CD4-positive, CD25-positive, alpha-beta regulatory T cell (primary cell): ENCODE results near the gene ZNF518A. TPM values are rescaled to one million over a fixed set of nuclear protein-coding genes. Genes with fewer than 3 reads are reported as not detected.

Experiments used
- ATAC-seq, 2 donors: fragments of 150-1000 bp; cut with Tn5 transposase; one replicate each; pipeline ENCODE4 v1.10.0; 2021; ENCODE audit warnings: low read depth in 2 of 2, moderate number of reproducible peaks in 2 of 2, moderate library complexity in 1 of 2
- DNase-seq, 3 donors: peaks; one replicate each; pipeline versions ENCODE4 v3.0.0 to v3.0.0-alpha.2; 2012 to 2022; ENCODE audit warnings: mixed read lengths in 1 of 3
- H3K27ac ChIP-seq: one replicate; pipeline ENCODE4 v1.7.0; 2013; ENCODE audit warnings: mild to moderate bottlenecking, low read length; ENCODE audit not compliant: insufficient read depth, poor library complexity, severe bottlenecking
- H3K27me3 ChIP-seq: one replicate; pipeline ENCODE4 v1.7.0; 2013; ENCODE audit warnings: low read length; ENCODE audit not compliant: control insufficient read depth, insufficient read depth
- H3K36me3 ChIP-seq: one replicate; pipeline ENCODE4 v1.7.0; 2013; ENCODE audit warnings: mild to moderate bottlenecking, low read length, moderate library complexity; ENCODE audit not compliant: control insufficient read depth, insufficient read depth
- H3K4me1 ChIP-seq: 2 replicates; pipeline ENCODE4 v1.7.0; 2013; ENCODE audit warnings: mild to moderate bottlenecking, low read length; ENCODE audit not compliant: insufficient read depth, control insufficient read depth, poor library complexity, severe bottlenecking
- H3K4me3 ChIP-seq: one replicate; pipeline ENCODE4 v1.7.0; 2013; ENCODE audit warnings: low read depth, mild to moderate bottlenecking, low read length, moderate library complexity
- H3K9me3 ChIP-seq, 2 experiments: 1 replicate in 1 of 2; 2 replicates in 1 of 2; pipeline ENCODE4 v1.7.0; 2013; ENCODE audit warnings: low read length in 2 of 2, mild to moderate bottlenecking in 1 of 2, moderate library complexity in 1 of 2; ENCODE audit not compliant: control insufficient read depth in 2 of 2
- H3K27ac Mint-ChIP-seq, 3 donors: one replicate each; pipeline ENCODE4 v1.8.0; 2020 to 2022; ENCODE audit warnings: mild to moderate bottlenecking in 3 of 3, mixed read lengths in 3 of 3, moderate library complexity in 2 of 3
- H3K27me3 Mint-ChIP-seq: one replicate; pipeline ENCODE4 v1.8.0; 2022; ENCODE audit warnings: mild to moderate bottlenecking, mixed read lengths
- H3K36me3 Mint-ChIP-seq: one replicate; pipeline ENCODE4 v1.8.0; 2020; ENCODE audit warnings: mixed read lengths
- H3K4me1 Mint-ChIP-seq, 4 donors: one replicate each; pipeline ENCODE4 v1.8.0; 2020 to 2022; ENCODE audit warnings: mixed read lengths in 4 of 4, mild to moderate bottlenecking in 1 of 4
- H3K4me3 Mint-ChIP-seq, 4 donors: one replicate each; pipeline ENCODE4 v1.8.0; 2020 to 2022; ENCODE audit warnings: mild to moderate bottlenecking in 4 of 4, mixed read lengths in 4 of 4, moderate library complexity in 3 of 4
- H3K9me3 Mint-ChIP-seq, 7 donors: one replicate each; pipeline ENCODE4 v1.8.0; 2020 to 2022; ENCODE audit warnings: mixed read lengths in 7 of 7, mild to moderate bottlenecking in 3 of 7, moderate library complexity in 2 of 7
- polyA plus RNA-seq, 4 donors: library from polyadenylated mRNA; unstranded; fragments of 300-500 nt; fragmentation: Illumina TruSeq; gene quantifications; one replicate each; pipeline ENCODE4 v1.2.3, GENCODE V29; 2021
- total RNA-seq: library from RNA; stranded (reverse); gene quantifications from one replicate; pipeline ENCODE4 v1.2.3, GENCODE V29; 2022

The ZNF518A gene, protein sequence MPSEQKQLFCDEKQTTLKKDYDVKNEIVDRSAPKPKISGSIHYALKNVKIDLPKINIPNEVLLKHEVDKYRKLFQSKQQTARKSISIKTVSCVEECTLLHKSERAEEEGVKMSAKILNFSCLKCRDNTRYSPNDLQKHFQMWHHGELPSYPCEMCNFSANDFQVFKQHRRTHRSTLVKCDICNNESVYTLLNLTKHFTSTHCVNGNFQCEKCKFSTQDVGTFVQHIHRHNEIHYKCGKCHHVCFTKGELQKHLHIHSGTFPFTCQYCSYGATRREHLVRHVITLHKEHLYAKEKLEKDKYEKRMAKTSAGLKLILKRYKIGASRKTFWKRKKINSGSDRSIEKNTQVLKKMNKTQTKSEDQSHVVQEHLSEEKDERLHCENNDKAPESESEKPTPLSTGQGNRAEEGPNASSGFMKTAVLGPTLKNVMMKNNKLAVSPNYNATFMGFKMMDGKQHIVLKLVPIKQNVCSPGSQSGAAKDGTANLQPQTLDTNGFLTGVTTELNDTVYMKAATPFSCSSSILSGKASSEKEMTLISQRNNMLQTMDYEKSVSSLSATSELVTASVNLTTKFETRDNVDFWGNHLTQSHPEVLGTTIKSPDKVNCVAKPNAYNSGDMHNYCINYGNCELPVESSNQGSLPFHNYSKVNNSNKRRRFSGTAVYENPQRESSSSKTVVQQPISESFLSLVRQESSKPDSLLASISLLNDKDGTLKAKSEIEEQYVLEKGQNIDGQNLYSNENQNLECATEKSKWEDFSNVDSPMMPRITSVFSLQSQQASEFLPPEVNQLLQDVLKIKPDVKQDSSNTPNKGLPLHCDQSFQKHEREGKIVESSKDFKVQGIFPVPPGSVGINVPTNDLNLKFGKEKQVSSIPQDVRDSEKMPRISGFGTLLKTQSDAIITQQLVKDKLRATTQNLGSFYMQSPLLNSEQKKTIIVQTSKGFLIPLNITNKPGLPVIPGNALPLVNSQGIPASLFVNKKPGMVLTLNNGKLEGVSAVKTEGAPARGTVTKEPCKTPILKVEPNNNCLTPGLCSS (N-terminal part only)
- total RNA-seq: 17.7 TPM
- 10 to 100 TPM in 2 of 4 donors, 1 to 10 TPM in 2; 9.5 to 14.1 (median 11.6) TPM for polyA plus RNA-seq

DNA sequence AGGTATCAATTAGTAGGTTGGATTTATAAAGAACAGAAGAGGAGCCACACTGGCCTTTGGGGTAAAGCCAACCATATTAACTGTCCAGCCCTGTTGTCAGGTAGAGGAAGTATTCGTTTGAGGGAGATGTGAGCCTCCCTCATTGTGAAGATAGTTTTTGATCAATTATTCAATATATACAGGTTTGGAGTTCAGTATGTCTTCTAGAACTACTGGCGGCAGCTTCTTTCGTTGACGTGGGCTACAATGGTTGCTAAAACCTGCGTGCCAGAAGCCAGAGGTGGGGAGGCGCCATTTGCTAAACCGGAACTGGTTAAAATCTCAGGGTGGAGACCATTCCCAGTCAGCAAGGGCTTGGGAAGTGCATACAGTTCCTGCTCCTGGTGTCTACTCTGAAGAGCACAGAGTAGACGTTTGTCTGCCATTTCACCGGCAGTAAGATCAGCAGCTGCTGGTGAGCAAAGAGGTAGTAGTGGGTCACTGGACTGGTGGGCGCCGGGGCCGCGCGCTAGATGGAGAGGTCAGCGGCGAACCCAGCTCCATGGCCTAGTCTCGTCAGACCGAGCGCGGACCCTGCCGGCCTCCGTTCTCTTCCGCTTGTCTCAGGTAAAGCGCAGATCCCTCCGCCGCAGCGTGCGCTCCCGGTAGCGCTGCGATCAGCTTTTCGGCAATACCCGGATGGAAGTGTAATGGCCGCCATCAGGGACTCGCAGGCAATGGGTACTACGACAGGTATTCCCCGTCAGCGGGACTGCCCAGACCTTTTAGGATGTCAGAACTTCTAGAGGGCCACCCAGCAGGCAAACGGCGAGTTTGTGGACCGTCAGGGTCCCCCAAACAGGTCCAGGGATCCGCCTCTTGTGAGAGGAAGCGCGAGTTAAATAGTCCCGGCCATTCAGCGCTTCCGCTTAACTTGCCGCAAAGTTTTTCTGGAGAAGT is at the start of gene ZNF518A:
Gene ZNF518A, plus strand, starts transcription at position 911 of the 939 bp plus-strand sequence. CDS start 26,026 bp downstream, outside the sequence.
- Mint-ChIP-seq H3K36me3 (peaks cover 18% of the 10 kb centered on the region), H3K27ac (peak within 1 kb of the TSS; percentile 99), H3K4me1 (peaks cover 8 to 24% (median 18%) of the 10 kb centered on the region in 4 donors), H3K27me3 (peaks cover 54% of the 10 kb centered on the region), H3K9me3 (peaks cover 0 to 19% (median 7%) of the 10 kb centered on the region in 7 donors), H3K4me3 (peak within 1 kb of the TSS; percentile 96 to 98 (median 98))
- Histone ChIP-seq H3K4me3 (peak within 1 kb of the TSS; percentile 91), H3K4me1 (peaks cover 12% of the 10 kb centered on the region), H3K27ac (peak within 1 kb of the TSS; percentile 97), H3K27me3 (peaks cover 34% of the 10 kb centered on the region), H3K36me3 (peaks cover 18% of the 10 kb centered on the region), H3K9me3 (peaks cover 7 to 19% of the 10 kb centered on the region in 2 experiments)
- ATAC-seq (peak; percentile 80), DNase-seq (peak; percentile 74 to 98 (median 94))

DNA sequence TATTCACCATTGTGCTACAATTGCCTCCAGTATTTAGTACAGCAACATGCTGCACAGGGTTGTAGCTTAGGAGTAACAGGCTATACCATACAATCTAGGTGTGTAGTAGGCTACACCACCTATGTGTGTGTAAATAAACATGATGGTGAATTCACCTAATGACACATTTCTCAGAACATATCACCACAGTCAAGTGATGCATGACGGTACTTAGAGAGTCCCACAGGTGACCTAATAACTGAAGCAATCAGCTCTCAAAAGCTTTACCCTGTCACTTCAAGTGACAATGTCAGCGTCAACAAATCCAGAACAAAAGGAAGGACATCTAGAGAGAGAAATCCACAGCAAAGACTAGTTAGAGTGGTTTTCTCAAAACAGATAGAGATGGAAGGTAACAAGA is 47.9 kb upstream of the ZNF518A start:
- H3K4me3 ChIP-seq: no peak overlapping the region
- H3K36me3 ChIP-seq: peaks cover 2% of the 10 kb centered on the region
- H3K36me3 Mint-ChIP-seq: peaks cover 60% of the 10 kb centered on the region
- H3K27me3 Mint-ChIP-seq: no peaks in the 10 kb centered on the region
- H3K9me3 Mint-ChIP-seq: no peaks in the 10 kb centered on the region
- DNase-seq (no peak), ATAC-seq (no peak)
- H3K4me1 Mint-ChIP-seq: peaks cover 0 to 4% (median 1%) of the 10 kb centered on the region in 4 donors
- H3K4me3 Mint-ChIP-seq: no peak overlapping the region
- no peak overlapping the region for H3K27ac ChIP-seq
- H3K4me1 ChIP-seq: no peaks in the 10 kb centered on the region
- H3K27me3 ChIP-seq: no peaks in the 10 kb centered on the region
- no peak overlapping the region for H3K27ac Mint-ChIP-seq
- no peaks in the 10 kb centered on the region for H3K9me3 ChIP-seq

DNA sequence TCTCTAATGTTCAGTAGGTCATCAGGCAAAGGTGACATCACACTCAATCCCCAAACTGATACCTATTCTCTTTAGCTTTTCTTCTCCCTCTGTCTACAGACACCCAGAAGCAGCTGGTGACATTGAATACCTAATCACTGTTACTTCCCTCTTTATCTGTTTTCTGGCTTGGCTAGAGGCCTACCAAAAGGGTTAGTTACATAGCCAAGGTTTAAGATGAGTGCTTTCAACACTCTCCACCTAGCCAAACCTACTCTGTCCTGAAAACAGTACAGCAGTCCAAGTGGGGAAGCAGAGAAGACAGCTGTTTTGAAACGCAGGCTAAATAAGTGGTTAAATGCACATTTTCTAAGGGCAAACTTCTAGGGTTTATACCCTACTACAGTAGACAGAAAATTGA is 47.3 kb upstream of the ZNF518A start:
- no peak for ATAC-seq
- no peaks in the 10 kb centered on the region for H3K9me3 Mint-ChIP-seq
- Histone ChIP-seq H3K4me3 (no peak overlapping the region), H3K27ac (no peak overlapping the region), H3K9me3 (no peaks in the 10 kb centered on the region), H3K36me3 (peaks cover 2% of the 10 kb centered on the region), H3K4me1 (no peaks in the 10 kb centered on the region), H3K27me3 (no peaks in the 10 kb centered on the region)
- H3K4me3 Mint-ChIP-seq: no peak overlapping the region
- no peaks in the 10 kb centered on the region for H3K27me3 Mint-ChIP-seq
- peaks cover 0 to 3% (median 2%) of the 10 kb centered on the region in 4 donors for H3K4me1 Mint-ChIP-seq
- H3K27ac Mint-ChIP-seq: no peak overlapping the region
- DNase-seq: no peak
- H3K36me3 Mint-ChIP-seq: peaks cover 60% of the 10 kb centered on the region

DNA sequence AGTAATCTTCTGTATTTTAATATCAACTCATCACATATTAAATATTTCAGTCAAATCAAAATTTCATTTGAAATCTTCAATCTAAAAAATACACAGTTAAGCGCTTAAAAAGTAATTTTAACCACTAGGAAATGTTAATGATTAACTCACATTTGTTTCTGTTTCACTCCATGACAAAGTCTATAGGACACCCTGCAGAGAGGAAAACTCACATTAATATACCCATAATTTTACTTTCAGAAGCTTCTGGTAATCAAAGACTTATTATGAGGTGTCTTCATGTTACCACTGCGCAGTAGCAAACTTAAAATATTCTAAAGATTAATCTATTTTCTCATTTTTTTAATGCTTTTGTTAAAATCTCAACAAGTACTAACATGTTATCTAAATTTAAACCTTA is 41.0 kb upstream of the ZNF518A start:
- H3K36me3 Mint-ChIP-seq: peaks cover 21% of the 10 kb centered on the region
- peak overlapping the region; percentile 94 to 97 (median 96) for H3K4me3 Mint-ChIP-seq
- H3K27me3 Mint-ChIP-seq: peaks cover 37% of the 10 kb centered on the region
- ATAC-seq (no peak), DNase-seq (no peak)
- Histone ChIP-seq H3K27me3 (peaks cover 21% of the 10 kb centered on the region), H3K9me3 (peaks cover 0 to 14% of the 10 kb centered on the region in 2 experiments), H3K36me3 (no peaks in the 10 kb centered on the region), H3K27ac (peak overlapping the region; percentile 93), H3K4me1 (peaks cover 3% of the 10 kb centered on the region), H3K4me3 (peak overlapping the region; percentile 87)
- peak overlapping the region in 1 of 3 donors; percentile 99 for H3K27ac Mint-ChIP-seq
- peaks cover 0 to 14% (median 6%) of the 10 kb centered on the region in 4 donors for H3K4me1 Mint-ChIP-seq
- peaks cover 0 to 13% (median 3%) of the 10 kb centered on the region in 7 donors for H3K9me3 Mint-ChIP-seq

DNA sequence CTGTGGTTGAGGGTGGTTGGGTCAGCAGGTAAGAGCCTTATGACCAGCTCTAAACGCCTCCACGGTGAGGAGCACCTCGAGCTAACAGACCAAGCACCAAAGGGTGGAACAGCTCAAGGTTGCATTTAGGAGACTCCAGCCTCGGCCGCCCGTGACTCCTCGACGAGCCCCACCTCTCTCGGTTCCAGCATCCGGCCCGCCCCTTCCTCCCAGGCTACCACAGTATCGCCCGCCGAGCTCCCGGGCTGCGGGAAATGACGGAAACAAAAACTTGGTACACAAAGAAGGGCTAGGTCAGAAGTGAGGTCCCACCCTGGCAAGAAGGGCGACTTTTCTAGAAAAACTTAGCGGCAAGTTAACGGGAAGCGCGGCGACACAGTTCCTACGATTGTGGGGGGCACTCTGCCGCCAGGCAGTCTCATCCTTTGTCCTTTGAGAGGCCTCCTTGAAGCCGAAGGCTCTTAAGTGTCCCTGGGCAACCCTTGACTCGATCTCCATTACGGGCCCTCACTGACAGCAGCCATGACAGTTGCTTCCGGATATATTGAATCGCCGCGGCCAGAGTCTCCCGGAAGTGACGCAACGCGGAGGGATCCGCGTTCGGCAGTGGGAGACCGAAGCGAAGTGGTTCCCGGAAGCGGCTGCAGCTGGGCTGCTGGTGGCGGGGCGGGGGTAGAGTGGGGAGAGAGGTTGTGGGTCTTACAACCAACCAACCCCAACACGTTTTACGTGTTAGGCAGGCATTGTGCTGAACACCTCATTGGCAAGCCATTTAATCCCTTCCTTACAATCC is 40.2 kb upstream of the ZNF518A start:
- Histone ChIP-seq H3K27me3 (peaks cover 28% of the 10 kb centered on the region), H3K4me3 (peak overlapping the region; percentile 87), H3K27ac (peak overlapping the region; percentile 93), H3K4me1 (peaks cover 3% of the 10 kb centered on the region), H3K9me3 (peaks cover 0 to 14% of the 10 kb centered on the region in 2 experiments), H3K36me3 (no peaks in the 10 kb centered on the region)
- Mint-ChIP-seq H3K4me3 (peak overlapping the region; percentile 94 to 97 (median 96)), H3K9me3 (peaks cover 0 to 13% (median 3%) of the 10 kb centered on the region in 7 donors), H3K4me1 (peaks cover 0 to 14% (median 6%) of the 10 kb centered on the region in 4 donors), H3K27ac (peak overlapping the region; percentile 98 to 100 (median 99)), H3K27me3 (peaks cover 44% of the 10 kb centered on the region), H3K36me3 (peaks cover 15% of the 10 kb centered on the region)
- peak; percentile 80 to 97 (median 91) for DNase-seq
- peak; percentile 83 to 86 for ATAC-seq

DNA sequence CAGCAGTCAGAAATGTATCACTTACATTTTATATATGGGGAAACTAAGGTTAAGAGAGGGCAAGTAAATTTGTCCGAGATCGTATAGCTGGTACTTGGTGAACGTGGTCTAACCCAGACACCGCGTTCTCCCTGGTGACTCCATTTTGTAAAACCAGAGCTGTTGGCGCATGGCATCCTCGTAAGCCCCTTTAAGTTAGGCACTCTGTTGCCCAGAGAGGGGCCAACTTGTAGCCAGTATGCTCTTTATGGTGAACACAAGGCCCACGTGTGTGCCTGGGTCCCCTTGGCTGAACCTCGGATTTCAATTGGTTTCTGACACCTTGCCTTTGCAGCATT is 39.7 kb upstream of the ZNF518A start:
- Mint-ChIP-seq H3K4me3 (peak overlapping the region; percentile 94 to 97 (median 96)), H3K27me3 (peaks cover 48% of the 10 kb centered on the region), H3K36me3 (peaks cover 11% of the 10 kb centered on the region), H3K27ac (peak overlapping the region; percentile 98 to 100 (median 99)), H3K4me1 (peaks cover 0 to 14% (median 6%) of the 10 kb centered on the region in 4 donors), H3K9me3 (peaks cover 0 to 13% (median 3%) of the 10 kb centered on the region in 7 donors)
- peak overlapping the region; percentile 87 for H3K4me3 ChIP-seq
- H3K9me3 ChIP-seq: peaks cover 0 to 14% of the 10 kb centered on the region in 2 experiments
- no peaks in the 10 kb centered on the region for H3K36me3 ChIP-seq
- ATAC-seq: no peak
- peaks cover 3% of the 10 kb centered on the region for H3K4me1 ChIP-seq
- H3K27ac ChIP-seq: peak overlapping the region; percentile 93
- no peak for DNase-seq
- H3K27me3 ChIP-seq: peaks cover 33% of the 10 kb centered on the region
